ENCODE results near the gene KICS2.

GRCh38 chr12:64218597-64218996, 3.5 kb downstream of the KICS2 start:
- TF ChIP-seq, protein P1, sequence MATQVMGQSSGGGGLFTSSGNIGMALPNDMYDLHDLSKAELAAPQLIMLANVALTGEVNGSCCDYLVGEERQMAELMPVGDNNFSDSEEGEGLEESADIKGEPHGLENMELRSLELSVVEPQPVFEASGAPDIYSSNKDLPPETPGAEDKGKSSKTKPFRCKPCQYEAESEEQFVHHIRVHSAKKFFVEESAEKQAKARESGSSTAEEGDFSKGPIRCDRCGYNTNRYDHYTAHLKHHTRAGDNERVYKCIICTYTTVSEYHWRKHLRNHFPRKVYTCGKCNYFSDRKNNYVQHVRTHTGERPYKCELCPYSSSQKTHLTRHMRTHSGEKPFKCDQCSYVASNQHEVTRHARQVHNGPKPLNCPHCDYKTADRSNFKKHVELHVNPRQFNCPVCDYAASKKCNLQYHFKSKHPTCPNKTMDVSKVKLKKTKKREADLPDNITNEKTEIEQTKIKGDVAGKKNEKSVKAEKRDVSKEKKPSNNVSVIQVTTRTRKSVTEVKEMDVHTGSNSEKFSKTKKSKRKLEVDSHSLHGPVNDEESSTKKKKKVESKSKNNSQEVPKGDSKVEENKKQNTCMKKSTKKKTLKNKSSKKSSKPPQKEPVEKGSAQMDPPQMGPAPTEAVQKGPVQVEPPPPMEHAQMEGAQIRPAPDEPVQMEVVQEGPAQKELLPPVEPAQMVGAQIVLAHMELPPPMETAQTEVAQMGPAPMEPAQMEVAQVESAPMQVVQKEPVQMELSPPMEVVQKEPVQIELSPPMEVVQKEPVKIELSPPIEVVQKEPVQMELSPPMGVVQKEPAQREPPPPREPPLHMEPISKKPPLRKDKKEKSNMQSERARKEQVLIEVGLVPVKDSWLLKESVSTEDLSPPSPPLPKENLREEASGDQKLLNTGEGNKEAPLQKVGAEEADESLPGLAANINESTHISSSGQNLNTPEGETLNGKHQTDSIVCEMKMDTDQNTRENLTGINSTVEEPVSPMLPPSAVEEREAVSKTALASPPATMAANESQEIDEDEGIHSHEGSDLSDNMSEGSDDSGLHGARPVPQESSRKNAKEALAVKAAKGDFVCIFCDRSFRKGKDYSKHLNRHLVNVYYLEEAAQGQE (IDR thresholded peaks at IDR 0.05; ENCODE audit: insufficient replicate concordance, low read depth), result no peak
- TF ChIP-seq CTCF (IDR thresholded peaks at IDR 0.05; ENCODE audit: insufficient read depth, low read length), result no peak
- TF ChIP-seq POLR2AphosphoS5 (IDR thresholded peaks at IDR 0.05; ENCODE audit: low read depth), result no peak
- TF ChIP-seq SPI1 (IDR thresholded peaks at IDR 0.05; ENCODE audit: borderline replicate concordance, low read depth), result no peak
- no peak for TF ChIP-seq GABPA (IDR thresholded peaks at IDR 0.05; ENCODE audit: low read depth)

Data from HL-60 (cell line).